Stimulated activated naive CD4-positive, alpha-beta T cell treated with Interleukin-2 at 50 U/mL for 16 hours (primary cell): Measurements from ENCODE around the gene KDM4B.

Experiments
- DNase-seq: peaks from one replicate; lab custom pipeline; 2025; lab: John Stamatoyannopoulos, UW

KDM4B gene

GRCh38 chr19:5091684-5092480, 123.0 kb downstream of the KDM4B start:
- no peak for DNase-seq

DNA sequence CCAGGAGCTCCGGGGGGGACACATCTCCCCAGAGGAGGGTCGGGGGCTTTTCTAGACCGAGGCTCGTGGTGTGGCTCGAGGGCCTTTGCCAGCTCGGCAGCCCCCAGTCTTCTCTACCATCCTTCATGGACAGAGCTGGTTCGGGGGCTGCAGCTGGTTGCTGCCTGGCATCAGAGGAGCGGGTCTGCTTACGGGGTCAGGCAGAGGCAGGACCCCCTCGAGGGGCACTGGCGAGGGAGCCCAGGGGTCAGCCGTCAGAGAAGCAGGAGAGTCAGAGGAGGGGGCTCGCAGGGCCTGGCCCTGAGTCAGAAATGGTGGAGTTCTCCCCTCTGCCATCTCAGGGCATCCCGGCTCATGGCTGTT, 123.5 kb downstream of the KDM4B start:
- no peak for DNase-seq

GRCh38 chr19:5093297-5093928, 124.5 kb downstream of the KDM4B start:
- no peak for DNase-seq

DNA sequence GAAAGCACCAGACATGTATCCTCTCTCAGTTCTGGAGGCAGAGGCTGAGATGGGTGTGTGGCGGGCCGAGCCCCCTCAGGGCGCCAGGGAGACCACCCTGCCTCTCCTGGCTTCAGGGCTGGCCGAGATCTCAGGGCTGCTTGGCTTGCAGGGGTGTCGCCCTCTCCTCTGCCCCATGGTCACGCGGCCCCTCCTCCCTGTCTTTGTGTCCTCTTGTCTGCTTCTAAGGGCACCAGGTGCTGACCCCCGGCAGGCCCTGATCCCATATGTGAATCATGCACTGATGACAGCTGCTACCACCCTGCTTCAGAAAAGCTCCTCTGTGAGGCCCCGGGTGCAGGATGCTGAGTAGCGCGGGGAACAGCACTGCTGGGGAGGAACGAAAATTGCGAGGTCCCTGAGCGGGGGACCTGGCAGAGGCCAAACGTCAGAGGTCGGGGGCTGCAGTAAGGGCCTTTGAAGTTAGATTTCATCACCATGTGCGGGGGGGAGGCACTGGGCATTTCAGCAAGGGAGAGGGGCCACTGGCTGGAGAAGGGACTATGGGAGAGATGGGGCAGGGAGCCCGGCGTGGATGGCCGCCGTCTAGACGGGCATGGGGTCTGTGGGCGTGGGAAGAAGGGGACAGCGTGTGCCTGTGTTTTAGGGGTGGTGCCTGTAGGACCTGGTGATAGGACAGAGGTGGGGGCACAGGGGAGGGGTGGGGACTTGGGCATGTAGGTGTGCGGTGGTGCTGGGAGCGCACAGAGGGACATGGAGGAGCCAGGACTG, 125.2 kb downstream of the KDM4B start:
- DNase-seq = no peak

- DNase-seq = no peak
These were observed 126.1 kb downstream of the KDM4B start for GRCh38 chr19:5094768-5095567.

- no peak for DNase-seq
These were observed 126.6 kb downstream of the KDM4B start for GRCh38 chr19:5095568-5095850.

GRCh38 chr19:5096536-5096935, 127.6 kb downstream of the KDM4B start:
- DNase-seq = no peak

DNA sequence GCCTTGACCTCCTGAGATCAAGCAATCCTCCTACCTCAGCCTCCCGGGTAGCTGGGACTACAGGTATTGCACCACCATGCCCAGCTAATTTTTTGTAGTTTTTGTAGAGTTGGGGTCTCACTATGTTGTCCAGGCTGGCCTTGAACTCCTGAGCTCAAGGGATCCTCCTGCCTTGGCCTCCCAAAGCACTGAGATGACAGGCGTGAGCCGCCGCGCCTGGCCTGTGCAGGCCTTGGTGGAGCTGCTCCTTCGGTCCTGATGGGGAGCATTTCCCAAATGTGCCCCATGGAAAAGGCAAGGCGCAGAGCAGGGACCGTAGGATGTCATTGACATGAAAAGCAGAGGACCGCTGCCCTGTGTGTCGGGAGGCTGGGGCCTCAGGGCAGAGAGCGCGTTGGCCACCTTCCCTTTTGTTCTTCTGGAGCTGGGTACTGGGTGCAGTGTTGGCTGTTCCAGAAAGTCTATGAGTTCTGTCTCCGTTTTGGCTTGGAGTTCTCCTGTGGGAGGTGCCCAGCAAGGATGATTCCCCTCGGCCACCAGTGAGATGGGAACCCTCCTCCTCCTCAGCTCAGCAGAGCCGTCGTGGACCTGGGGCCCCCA, 128.5 kb downstream of the KDM4B start:
- DNase-seq = no peak

- DNase-seq = no peak
These were observed 129.2 kb downstream of the KDM4B start for GRCh38 chr19:5097959-5098623.

DNA sequence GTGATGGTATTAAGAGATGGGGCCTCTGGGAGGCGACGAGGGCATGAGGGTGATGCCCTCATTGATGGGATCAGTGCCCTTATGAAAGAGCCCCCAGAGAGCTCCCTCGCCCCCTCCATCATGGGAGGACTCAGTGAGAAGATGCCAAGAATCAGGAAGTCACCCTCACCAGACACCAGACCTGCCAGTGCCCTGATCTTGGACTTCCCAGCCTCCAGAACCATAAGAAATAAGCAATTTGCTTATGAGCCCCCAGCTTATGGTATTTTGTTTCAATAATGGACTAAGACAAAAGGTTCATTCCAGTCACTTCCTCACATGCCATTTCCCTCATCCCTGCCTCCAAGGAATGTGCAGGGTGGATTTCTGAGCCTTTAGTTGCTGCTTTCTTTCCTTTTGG, 129.7 kb downstream of the KDM4B start:
- DNase-seq = no peak

DNA sequence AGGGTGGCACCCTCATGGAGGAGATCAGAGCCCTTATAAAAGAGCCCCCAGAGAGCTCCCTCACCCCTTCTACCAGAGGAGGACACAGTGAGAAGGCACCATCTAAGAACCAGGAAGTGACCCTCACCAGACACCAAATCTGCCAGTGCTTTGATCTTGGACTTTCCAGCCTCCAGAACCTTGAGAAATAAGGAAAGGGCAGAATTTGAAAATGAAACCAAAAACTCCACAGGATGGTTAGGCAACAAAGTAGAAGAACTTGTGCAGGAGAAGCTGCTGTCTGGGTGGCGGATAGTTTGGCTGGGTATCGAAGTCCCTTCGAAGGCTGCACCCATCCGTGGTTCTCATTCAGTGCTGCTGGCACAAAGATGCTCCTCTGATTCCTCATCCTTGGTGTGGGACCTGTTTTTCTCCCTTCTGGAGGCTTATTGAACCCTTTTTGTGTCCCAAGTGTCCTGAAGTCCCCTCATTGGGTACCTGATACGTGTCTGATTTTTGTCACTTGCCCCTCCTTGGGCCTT, 130.8 kb downstream of the KDM4B start:
- DNase-seq = no peak

DNA sequence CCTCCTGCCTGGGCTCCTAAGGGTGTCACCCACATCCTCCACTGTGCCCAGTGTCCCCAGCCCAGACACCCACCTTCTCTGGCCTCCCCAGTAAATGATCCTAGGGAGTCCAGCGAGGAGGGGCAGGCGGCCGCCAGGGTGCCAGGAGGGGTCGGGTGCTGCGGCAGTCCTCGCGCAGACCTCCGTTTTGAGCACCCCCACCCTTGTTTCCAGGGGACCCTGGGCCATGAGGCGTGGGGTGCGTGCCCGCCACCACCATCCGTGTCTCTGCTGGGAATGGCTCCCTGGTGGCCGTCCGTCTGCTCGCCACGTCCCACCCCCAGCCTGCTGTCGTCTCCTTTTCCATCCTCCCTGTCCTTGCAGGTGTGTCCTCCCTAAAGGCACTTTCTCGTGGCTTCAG, 133.0 kb downstream of the KDM4B start:
- no peak for DNase-seq

- DNase-seq = no peak
These were observed 133.6 kb downstream of the KDM4B start for GRCh38 chr19:5102520-5102919.

DNA sequence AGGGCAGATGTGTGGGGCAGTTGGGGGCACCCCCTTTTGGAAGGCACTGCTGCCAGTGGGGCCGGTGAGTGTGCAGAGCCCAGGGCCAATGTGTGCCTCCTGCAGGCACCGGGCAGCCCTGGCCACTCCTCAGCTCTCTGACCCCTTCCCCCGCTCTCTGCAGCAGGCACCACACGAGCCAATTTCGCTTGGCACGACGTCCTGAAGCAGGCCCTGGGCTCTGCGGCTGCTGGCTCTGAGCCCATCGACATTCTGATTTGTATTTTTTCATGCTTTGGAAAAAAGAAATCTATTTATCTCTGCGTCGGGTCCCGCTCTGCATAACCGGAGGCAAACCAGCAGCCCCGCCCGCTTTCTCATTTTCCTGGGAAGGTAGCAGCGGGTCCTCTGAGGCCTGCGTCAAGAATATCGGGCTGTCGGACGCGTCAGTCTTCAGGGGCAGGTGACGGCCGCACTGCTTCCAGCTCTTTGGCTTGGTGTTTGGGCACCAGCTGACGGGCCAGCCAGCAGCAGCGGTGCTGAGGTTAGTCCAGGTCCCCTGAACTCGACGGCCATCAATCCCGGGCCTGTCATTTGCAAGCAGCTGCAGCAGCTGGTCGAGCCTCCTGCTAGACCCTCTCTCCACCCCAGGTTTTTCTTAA, 134.3 kb downstream of the KDM4B start:
- DNase-seq = no peak

GRCh38 chr19:5103812-5104410, 135.0 kb downstream of the KDM4B start:
- no peak for DNase-seq

GRCh38 chr19:5104871-5105351, 136.0 kb downstream of the KDM4B start:
- no peak for DNase-seq

GRCh38 chr19:5106191-5106726, 137.3 kb downstream of the KDM4B start:
- no peak for DNase-seq

DNA sequence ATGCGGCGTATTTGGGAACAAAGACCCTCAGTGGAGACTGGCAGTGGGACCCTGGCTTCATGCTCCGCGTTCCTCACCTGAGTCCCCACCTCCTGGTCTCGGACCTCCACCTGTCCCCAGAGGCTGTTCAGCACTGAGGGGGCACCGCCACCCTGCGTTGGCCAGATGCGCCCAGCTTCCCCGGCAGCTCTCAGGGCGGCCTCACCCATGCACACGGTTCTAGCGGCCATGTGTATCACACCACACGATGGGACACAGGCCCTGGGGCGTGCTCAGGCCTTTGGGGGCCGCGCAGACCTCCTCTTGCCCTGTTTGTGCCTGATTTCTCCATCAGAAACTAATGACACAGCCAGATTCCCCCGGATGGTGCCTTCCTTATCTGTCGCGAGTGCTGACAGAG, 138.1 kb downstream of the KDM4B start:
- no peak for DNase-seq

- DNase-seq = no peak
These were observed 138.7 kb downstream of the KDM4B start for GRCh38 chr19:5107432-5108122.
